Measurements from ENCODE around the gene MFAP3. TPM values are rescaled to one million over a fixed set of nuclear protein-coding genes. Genes with fewer than 3 reads are reported as not detected.
"Not testable (repeated sequence)": the region's sequence is repeated elsewhere in the genome, so short reads cannot be mapped to it uniquely, and the experiment has no call there.

The MFAP3 gene
- total RNA-seq, 2 experiments from 2014 or later, result 13.2 to 13.5 TPM

DNA sequence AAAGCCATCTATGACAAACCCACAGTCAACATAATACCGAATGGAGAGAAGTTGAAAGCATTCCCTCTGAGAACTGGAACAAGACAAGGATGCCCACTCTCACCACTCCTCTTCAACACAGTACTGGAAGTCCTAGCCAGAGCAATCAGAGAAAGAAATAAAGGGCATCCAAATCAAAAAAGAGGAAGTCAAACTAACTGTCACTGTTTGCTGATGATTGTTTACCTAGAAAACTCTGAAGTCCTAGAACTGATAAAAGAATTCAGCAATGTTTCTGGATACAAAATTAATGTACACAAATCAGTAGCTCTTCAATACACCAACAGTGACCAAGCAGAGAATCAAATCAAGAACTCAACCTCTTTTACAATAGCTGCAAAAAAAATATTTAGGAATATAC, 19.8 kb upstream of the MFAP3 start:
- H3K36me3 Mint-ChIP-seq (ENCODE audit: low read depth), result peaks cover 76% of the 10 kb centered on the region
- POLR2A ChIA-PET; H3K27ac Mint-ChIP-seq; H3K4me1 Mint-ChIP-seq; H3K9me3 Mint-ChIP-seq (ENCODE audit: low read depth); DNase-seq; H3K27me3 Mint-ChIP-seq; ATAC-seq; intact Hi-C loops (cut with DNase I, micrococcal nuclease); H3K4me3 Mint-ChIP-seq; CTCF ChIA-PET: not testable (repeated sequence)

DNA sequence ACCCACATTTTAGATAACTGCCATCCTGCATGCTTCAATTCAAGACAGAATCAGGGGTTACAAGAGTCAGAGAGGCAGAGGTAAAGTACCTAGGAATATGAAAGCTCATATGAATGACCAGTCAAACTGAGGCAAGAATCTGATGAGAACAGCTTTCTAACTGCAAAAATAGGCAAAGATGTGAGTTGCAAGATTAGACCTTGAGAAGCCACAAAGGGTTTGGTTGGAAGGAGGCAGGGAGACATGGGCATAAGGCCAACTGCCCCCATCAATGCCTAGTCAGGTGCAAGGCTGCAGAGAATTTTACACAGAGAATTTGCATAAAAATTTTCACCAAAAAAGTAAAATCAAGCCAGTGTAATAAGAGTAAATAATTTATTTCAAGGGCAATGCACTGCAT, 12.8 kb upstream of the MFAP3 start:
- DNase-seq (no peak), ATAC-seq (no peak)
- H3K4me1 Mint-ChIP-seq, result no peaks in the 10 kb centered on the region
- peaks cover 35% of the 10 kb centered on the region for H3K36me3 Mint-ChIP-seq (ENCODE audit: low read depth)
- ChIA-PET POLR2A (no interaction called here), CTCF (interaction anchor here (0.6 to 1.7 kb wide), 2 partner anchors 10 to 127 kb away, joined by 3 to 5 read pairs; no protein-coding TSS in a partner anchor)
- no peak overlapping the region for H3K27ac Mint-ChIP-seq
- no peaks in the 10 kb centered on the region for H3K27me3 Mint-ChIP-seq
- H3K9me3 Mint-ChIP-seq (ENCODE audit: low read depth), result no peaks in the 10 kb centered on the region
- no peak overlapping the region for H3K4me3 Mint-ChIP-seq
- intact Hi-C loops (cut with DNase I, micrococcal nuclease), result no loop called here

DNA sequence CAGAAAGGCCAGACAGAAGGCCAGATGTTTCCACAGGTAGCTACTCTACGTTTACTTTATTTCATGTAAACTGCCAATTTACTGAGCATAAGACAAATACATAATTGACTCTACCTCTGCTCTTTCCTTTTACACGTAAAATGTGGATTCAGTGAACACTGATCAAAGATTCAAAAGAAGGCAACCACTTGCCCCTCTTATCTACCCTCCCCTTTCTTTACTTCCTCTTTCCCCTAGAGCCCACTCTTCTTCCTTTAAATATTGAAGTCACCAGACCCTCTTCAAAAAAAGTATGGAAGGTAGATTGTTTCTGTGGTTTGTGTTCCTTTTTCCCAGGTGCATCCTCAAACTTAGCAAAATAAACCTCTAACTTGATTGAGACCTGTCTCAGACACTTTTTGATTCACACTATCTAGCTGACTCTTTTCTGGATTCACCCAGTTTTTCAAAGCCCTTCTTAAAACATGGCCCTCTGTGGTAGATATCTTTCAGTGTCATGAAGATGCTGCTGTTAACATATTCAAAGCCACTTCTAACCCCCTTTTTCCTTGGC, 6.8 kb upstream of the MFAP3 start:
- Mint-ChIP-seq H3K4me3 (no peak overlapping the region), H3K4me1 (peaks cover 12% of the 10 kb centered on the region), H3K27me3 (no peaks in the 10 kb centered on the region), H3K27ac (no peak overlapping the region), H3K9me3 (ENCODE audit: low read depth) (no peaks in the 10 kb centered on the region), H3K36me3 (ENCODE audit: low read depth) (peaks cover 21% of the 10 kb centered on the region)
- ChIA-PET POLR2A (no interaction called here), CTCF (no interaction called here)
- intact Hi-C loops (cut with DNase I, micrococcal nuclease), result no loop called here
- ATAC-seq (no peak), DNase-seq (no peak)

DNA sequence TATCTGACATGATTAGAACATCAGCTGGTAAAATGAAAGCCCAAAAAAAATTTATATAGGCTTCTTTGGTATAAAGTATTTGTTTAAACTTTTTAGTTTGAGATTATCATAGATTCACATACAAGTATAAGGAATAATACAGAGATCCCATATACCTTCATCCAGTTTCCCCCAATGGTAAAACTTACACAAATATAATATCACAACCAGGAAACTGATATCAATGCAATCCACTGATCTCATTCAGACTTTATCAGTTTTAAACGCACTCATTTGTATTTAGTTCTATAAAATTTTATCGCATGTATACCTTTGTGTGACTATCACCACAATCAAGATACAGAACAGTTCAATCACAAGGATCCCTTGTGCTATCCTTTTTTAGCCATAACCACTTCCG, 3.8 kb upstream of the MFAP3 start:
- intact Hi-C loops (cut with DNase I, micrococcal nuclease), result loop anchor here in 1 of 2 experiments (5.0 kb wide), 1 partner anchor 902 kb away; the partner anchor contains the start of gene GEMIN5
- Mint-ChIP-seq H3K36me3 (ENCODE audit: low read depth) (peaks cover 18% of the 10 kb centered on the region), H3K4me3 (no peak overlapping the region), H3K27ac (no peak overlapping the region), H3K27me3 (no peaks in the 10 kb centered on the region), H3K4me1 (peaks cover 29% of the 10 kb centered on the region), H3K9me3 (ENCODE audit: low read depth) (no peaks in the 10 kb centered on the region)
- DNase-seq (no peak), ATAC-seq (no peak)
- POLR2A ChIA-PET, result no interaction called here
- CTCF ChIA-PET, result interaction anchor here (1.7 kb wide), 1 partner anchor 9 kb away, joined by 5 read pairs; no protein-coding TSS in a partner anchor

DNA sequence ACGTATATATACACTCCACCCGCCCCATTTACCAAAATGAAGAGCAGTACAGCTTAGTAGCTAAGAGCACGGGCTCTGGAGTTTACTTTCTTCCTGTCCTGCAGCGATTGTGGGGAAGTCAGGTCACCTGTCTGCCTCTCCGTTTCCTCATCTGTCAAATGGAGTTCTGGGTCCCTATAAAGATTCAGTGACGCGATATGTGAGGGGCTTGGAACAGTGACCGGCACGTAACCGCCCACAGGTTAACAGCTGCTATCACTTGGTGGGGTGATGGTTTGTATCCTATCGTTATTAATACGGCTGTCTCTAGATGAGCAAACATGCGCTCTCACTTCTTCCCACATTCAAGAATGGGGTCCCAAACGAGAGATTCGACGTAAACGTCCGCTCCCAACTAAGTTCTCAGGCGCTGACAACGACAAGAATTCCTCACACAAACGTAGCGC, 483 bp upstream of the MFAP3 start:
- peaks cover 52% of the 10 kb centered on the region for H3K4me1 Mint-ChIP-seq
- DNase-seq, result peak; percentile 56
- H3K27ac Mint-ChIP-seq, result peak overlapping the region; percentile 92
- ATAC-seq, result peak; percentile 50
- no peaks in the 10 kb centered on the region for H3K9me3 Mint-ChIP-seq (ENCODE audit: low read depth)
- H3K36me3 Mint-ChIP-seq (ENCODE audit: low read depth), result peaks cover 7% of the 10 kb centered on the region
- peak overlapping the region; percentile 100 for H3K4me3 Mint-ChIP-seq
- POLR2A ChIA-PET, result interaction anchor here (1.3 kb wide), 1 partner anchor 152 kb away, joined by 8 read pairs; the partner anchor contains the start of gene GALNT10
- CTCF ChIA-PET, result interaction anchor here (0.9 to 3.6 kb wide), 7 partner anchors 11 to 382 kb away, joined by 3 to 13 read pairs (median 5); no protein-coding TSS in a partner anchor
- intact Hi-C loops (cut with DNase I, micrococcal nuclease), result loop anchor here (1.0 to 5.0 kb wide), 8 partner anchors 37 to 903 kb away; partner anchors contain the start of genes SAP30L (in 2 of the 2), CNOT8 (in 1 of the 2), GALNT10 (in 1 of the 2) and GEMIN5 (in 1 of the 2)
- H3K27me3 Mint-ChIP-seq, result no peaks in the 10 kb centered on the region

DNA sequence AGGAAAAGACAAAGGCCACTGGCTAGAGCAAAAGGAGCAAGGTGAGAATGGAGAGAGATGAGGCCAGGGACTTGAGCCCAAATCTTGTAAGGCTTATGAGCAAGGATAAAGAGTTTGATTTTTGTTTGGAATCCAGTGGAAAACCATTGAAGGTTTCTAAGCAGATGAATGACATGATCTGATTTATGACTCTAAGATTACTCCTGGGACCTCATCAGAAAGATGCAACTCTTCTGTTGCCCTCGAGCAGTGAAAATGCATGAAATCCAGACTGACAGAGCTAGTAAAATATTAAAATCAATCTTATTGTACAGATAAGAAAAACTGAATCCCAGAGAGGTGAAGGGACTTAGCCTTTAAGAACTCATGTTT, 677 bp downstream of the MFAP3 start:
- intact Hi-C loops (cut with DNase I, micrococcal nuclease), result loop anchor here (1.0 to 5.0 kb wide), 7 partner anchors 35 to 901 kb away; partner anchors contain the start of genes CNOT8 (in 1 of the 2), GEMIN5 (in 1 of the 2), LARP1 (in 1 of the 2) and MRPL22 (in 1 of the 2)
- Mint-ChIP-seq H3K4me1 (peaks cover 60% of the 10 kb centered on the region), H3K9me3 (ENCODE audit: low read depth) (no peaks in the 10 kb centered on the region), H3K36me3 (ENCODE audit: low read depth) (peaks cover 7% of the 10 kb centered on the region), H3K27me3 (no peaks in the 10 kb centered on the region), H3K27ac (peak overlapping the region; percentile 92), H3K4me3 (peak overlapping the region; percentile 100)
- ChIA-PET POLR2A (interaction anchor here (0.6 to 1.3 kb wide), 2 partner anchors 151 to 660 kb away, joined by 4 to 8 read pairs; partner anchors contain the start of gene GALNT10), CTCF (interaction anchor here (1.1 to 3.6 kb wide), 3 partner anchors 33 to 366 kb away, joined by 5 to 13 read pairs (median 7); no protein-coding TSS in a partner anchor)
- no peak for ATAC-seq
- DNase-seq, result no peak

DNA sequence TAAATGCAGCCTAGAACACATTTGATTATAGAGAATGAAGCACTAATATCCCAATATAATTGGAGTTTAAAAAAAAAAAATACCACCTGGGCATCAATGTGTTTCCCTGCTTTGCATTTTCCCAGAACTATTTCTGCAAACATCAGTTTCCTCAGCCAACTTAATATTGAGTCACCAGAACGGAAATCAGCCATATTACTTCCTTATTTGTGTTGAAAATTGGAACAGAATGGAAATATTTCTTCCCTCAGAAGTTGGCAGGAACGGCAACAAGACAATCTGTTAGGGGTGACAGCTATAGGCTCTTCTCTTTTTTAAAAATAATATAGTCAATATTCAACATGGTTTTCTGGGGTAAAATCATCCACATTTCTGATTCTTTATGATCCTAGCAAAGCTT, 4.0 kb downstream of the MFAP3 start:
- CTCF ChIA-PET, result interaction anchor here (1.3 to 1.4 kb wide), 2 partner anchors 141 to 147 kb away, joined by 4 read pairs; partner anchors contain the start of gene GALNT10
- POLR2A ChIA-PET, result interaction anchor here (0.5 kb wide), 1 partner anchor 35 kb away, joined by 3 read pairs; no protein-coding TSS in a partner anchor

DNA sequence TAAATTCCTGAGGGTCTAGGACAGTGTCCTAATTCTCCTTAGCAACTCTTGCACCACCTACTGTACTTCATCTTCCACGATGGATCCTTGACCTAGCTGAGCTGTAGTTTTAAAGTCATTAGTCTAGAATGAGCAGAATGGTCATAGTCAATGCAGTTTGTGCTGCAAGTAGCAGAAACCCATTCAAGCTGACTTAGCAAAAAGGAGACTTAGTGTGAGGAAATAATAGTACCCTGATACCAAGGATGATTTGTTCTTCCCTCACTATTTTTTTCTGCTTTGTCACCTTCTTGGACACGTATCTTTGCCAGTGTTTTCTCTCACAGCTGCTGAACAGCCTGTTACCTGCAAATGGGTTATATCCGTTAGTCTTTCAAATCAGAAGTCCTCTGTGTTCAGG, 5.3 kb downstream of the MFAP3 start:
- no peak for ATAC-seq
- peaks cover 57% of the 10 kb centered on the region for H3K4me1 Mint-ChIP-seq
- H3K9me3 Mint-ChIP-seq (ENCODE audit: low read depth), result no peaks in the 10 kb centered on the region
- H3K36me3 Mint-ChIP-seq (ENCODE audit: low read depth), result peaks cover 11% of the 10 kb centered on the region
- H3K27ac Mint-ChIP-seq, result no peak overlapping the region
- ChIA-PET POLR2A (no interaction called here), CTCF (no interaction called here)
- intact Hi-C loops (cut with DNase I, micrococcal nuclease), result no loop called here
- no peaks in the 10 kb centered on the region for H3K27me3 Mint-ChIP-seq
- H3K4me3 Mint-ChIP-seq, result no peak overlapping the region
- DNase-seq, result no peak

More for the DNA sequence above, 4.0 kb downstream of the MFAP3 start:
- H3K4me1 Mint-ChIP-seq, result peaks cover 59% of the 10 kb centered on the region
- intact Hi-C loops (cut with DNase I, micrococcal nuclease), result no loop called here
- peaks cover 13% of the 10 kb centered on the region for H3K36me3 Mint-ChIP-seq (ENCODE audit: low read depth)
- no peaks in the 10 kb centered on the region for H3K9me3 Mint-ChIP-seq (ENCODE audit: low read depth)
- ATAC-seq (no peak), DNase-seq (no peak)
- H3K27me3 Mint-ChIP-seq, result no peaks in the 10 kb centered on the region
- H3K27ac Mint-ChIP-seq, result no peak overlapping the region
- no peak overlapping the region for H3K4me3 Mint-ChIP-seq

DNA sequence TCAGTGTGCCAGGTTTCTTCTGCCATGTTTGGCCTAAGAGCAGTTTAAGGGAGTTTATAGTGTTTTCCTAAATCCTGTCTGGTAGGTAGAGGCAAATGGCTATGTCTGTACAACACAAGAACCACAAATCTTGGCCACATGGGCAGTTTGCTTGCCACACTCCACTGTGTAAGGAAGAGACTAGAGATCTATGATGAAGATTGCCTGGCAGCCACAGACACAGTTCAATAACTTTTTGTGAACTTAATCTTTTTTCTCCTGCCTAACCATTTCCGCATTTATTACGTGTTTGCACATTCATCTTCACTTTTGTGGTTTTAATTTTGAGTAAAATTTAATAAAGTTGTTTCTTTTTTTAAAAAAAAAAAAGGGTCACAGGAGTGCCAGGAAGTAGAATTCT, 5.8 kb downstream of the MFAP3 start:
- CTCF ChIA-PET, result no interaction called here
- Mint-ChIP-seq H3K27ac (no peak overlapping the region), H3K4me1 (peaks cover 52% of the 10 kb centered on the region)

DNA sequence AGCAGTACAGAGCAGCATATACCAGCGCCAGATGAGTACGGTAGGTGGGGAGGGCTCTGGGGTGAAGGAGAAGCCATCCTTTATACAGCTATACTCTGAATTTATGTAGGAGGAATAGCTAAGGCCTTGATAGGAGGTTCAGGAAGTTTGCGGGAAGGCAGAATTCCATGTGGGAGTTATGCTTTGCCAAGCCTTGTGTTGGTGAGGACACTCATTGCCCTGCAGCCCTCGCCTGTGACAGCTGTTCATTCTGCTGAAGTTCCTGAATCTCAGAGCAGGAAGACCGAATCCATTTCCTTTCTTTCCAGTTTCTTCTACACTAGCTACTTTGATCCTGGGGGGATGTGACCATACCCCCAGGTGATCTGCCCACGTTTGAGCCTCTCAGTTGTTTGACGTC, 7.7 kb downstream of the MFAP3 start:
- CTCF ChIA-PET, result interaction anchor here (0.6 to 1.0 kb wide), 3 partner anchors 16 to 36 kb away, joined by 3 to 4 read pairs (median 3); no protein-coding TSS in a partner anchor
- H3K9me3 Mint-ChIP-seq (ENCODE audit: low read depth), result no peaks in the 10 kb centered on the region
- intact Hi-C loops (cut with DNase I, micrococcal nuclease), result no loop called here
- H3K36me3 Mint-ChIP-seq (ENCODE audit: low read depth), result peaks cover 21% of the 10 kb centered on the region
- no peak overlapping the region for H3K4me3 Mint-ChIP-seq
- DNase-seq (no peak), ATAC-seq (no peak)
- H3K27ac Mint-ChIP-seq, result peak overlapping the region; percentile 35
- POLR2A ChIA-PET, result no interaction called here
- no peaks in the 10 kb centered on the region for H3K27me3 Mint-ChIP-seq
- peaks cover 37% of the 10 kb centered on the region for H3K4me1 Mint-ChIP-seq

More for the DNA sequence above, 5.8 kb downstream of the MFAP3 start:
- H3K9me3 Mint-ChIP-seq (ENCODE audit: low read depth), result no peaks in the 10 kb centered on the region
- ATAC-seq (no peak), DNase-seq (no peak)
- POLR2A ChIA-PET, result no interaction called here
- intact Hi-C loops (cut with DNase I, micrococcal nuclease), result no loop called here
- H3K27me3 Mint-ChIP-seq, result no peaks in the 10 kb centered on the region
- H3K36me3 Mint-ChIP-seq (ENCODE audit: low read depth), result peaks cover 12% of the 10 kb centered on the region
- no peak overlapping the region for H3K4me3 Mint-ChIP-seq

DNA sequence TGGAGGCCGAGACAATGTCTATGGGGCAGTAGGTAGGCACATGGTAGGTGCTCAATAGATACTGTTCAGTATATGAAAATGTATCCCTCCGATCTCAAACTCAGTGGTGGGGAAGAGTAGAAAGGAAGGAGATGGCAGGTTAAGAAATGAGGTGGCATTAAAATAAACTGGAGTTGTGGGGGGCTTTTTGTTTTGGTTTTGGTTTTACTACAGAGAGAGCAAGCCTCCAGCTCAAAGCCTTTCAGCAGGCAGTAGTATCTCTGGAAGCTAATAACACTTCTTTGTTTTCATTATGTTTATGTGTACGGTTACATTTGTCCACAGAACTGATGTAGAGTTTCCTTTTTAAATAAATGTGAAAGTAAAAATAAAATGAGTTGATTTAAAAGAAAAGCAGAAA, 8.6 kb downstream of the MFAP3 start:
- no peak for ATAC-seq
- Mint-ChIP-seq H3K27me3 (no peaks in the 10 kb centered on the region), H3K9me3 (ENCODE audit: low read depth) (no peaks in the 10 kb centered on the region), H3K4me3 (no peak overlapping the region), H3K36me3 (ENCODE audit: low read depth) (peaks cover 26% of the 10 kb centered on the region), H3K4me1 (peaks cover 31% of the 10 kb centered on the region), H3K27ac (peak overlapping the region; percentile 44)
- intact Hi-C loops (cut with DNase I, micrococcal nuclease), result no loop called here
- CTCF ChIA-PET, result interaction anchor here (0.9 to 1.8 kb wide), 2 partner anchors 25 kb away, joined by 3 to 5 read pairs; no protein-coding TSS in a partner anchor
- DNase-seq, result no peak
- POLR2A ChIA-PET, result no interaction called here

DNA sequence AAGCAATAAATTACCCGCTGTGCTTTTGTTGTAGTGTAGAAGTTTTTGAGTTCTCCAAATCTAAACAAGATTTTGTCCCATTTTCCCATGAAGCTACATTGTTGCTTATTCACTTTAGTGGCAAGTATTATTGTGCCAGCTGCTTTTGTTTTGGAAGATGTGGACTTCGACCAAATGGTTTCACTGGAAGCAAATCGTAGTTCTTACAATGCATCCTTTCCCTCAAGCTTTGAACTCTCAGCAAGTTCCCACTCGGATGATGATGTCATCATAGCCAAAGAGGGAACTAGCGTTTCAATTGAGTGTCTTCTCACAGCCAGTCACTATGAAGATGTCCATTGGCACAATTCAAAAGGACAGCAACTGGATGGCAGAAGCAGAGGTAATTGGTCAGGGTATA, 10.9 kb downstream of the MFAP3 start:
- Mint-ChIP-seq H3K9me3 (ENCODE audit: low read depth) (no peaks in the 10 kb centered on the region), H3K36me3 (ENCODE audit: low read depth) (peaks cover 46% of the 10 kb centered on the region), H3K27ac (no peak overlapping the region), H3K4me3 (no peak overlapping the region), H3K4me1 (peaks cover 17% of the 10 kb centered on the region), H3K27me3 (no peaks in the 10 kb centered on the region)
- intact Hi-C loops (cut with DNase I, micrococcal nuclease), result no loop called here
- ATAC-seq, result no peak
- ChIA-PET POLR2A (no interaction called here), CTCF (interaction anchor here (1.0 kb wide), 1 partner anchor 11 kb away, joined by 3 read pairs; the partner anchor contains the start of genes FAM114A2 and MFAP3)
- no peak for DNase-seq

Data from activated CD4-positive, alpha-beta T cell treated with anti-CD3 and anti-CD28 coated beads for 36 hours (primary cell).